Large intestine (tissue), 3 donors: Measurements from ENCODE around the gene MEN1. TPM values are rescaled to one million over a fixed set of nuclear protein-coding genes. Genes with fewer than 3 reads are reported as not detected.

Experiments used
- DNase-seq, 2 donors: peaks; one replicate each; pipeline versions ENCODE4 v3.0.0 to v3.0.0-alpha.2; 2013
- H3K27ac ChIP-seq: one replicate; pipeline ENCODE4 v1.5.1; 2013; ENCODE audit warnings: low read length
- H3K27me3 ChIP-seq: 2 replicates; pipeline ENCODE4 v1.6.1; 2013; ENCODE audit warnings: low read length; ENCODE audit not compliant: control insufficient read depth, insufficient read depth
- H3K36me3 ChIP-seq: 2 replicates; pipeline ENCODE4 v1.6.1; 2013; ENCODE audit warnings: low read length; ENCODE audit not compliant: control insufficient read depth, insufficient read depth
- H3K4me1 ChIP-seq: one replicate; pipeline ENCODE4 v1.6.1; 2013; ENCODE audit warnings: low read length; ENCODE audit not compliant: control insufficient read depth, insufficient read depth
- H3K4me3 ChIP-seq: one replicate; pipeline ENCODE4 v1.5.1; 2013; ENCODE audit warnings: low read length
- H3K9me3 ChIP-seq: one replicate; pipeline ENCODE4 v1.6.1; 2013; ENCODE audit warnings: mild to moderate bottlenecking, low read depth, low read length, moderate library complexity; ENCODE audit not compliant: control insufficient read depth
- WGBS: methylation state at CpG from one replicate; pipeline ENCODE4 v1.1.5; 2013; ENCODE audit warnings: low lambda C conversion rate; ENCODE audit not compliant: insufficient coverage; 5-methylcytosine and 5-hydroxymethylcytosine counted together
- polyA plus RNA-seq: library from polyadenylated mRNA; unstranded; fragments of 120-200 nt; gene quantifications from one replicate; pipeline ENCODE4 v1.2.1, GENCODE V29; 2013

Gene MEN1
- polyA plus RNA-seq, 1 donor, result 29.0 TPM

GRCh38 chr11:64790205-64791095 is 19.9 kb downstream of the MEN1 start:
- Histone ChIP-seq H3K4me1 (peaks cover 15% of the 10 kb centered on the region), H3K36me3 (peaks cover 19% of the 10 kb centered on the region), H3K27me3 (no peaks in the 10 kb centered on the region), H3K4me3 (no peak overlapping the region), H3K27ac (no peak overlapping the region), H3K9me3 (no peaks in the 10 kb centered on the region)
- WGBS, result 100% methylated on average over 2 of the region's 25 CpGs
- no peak for DNase-seq

DNA sequence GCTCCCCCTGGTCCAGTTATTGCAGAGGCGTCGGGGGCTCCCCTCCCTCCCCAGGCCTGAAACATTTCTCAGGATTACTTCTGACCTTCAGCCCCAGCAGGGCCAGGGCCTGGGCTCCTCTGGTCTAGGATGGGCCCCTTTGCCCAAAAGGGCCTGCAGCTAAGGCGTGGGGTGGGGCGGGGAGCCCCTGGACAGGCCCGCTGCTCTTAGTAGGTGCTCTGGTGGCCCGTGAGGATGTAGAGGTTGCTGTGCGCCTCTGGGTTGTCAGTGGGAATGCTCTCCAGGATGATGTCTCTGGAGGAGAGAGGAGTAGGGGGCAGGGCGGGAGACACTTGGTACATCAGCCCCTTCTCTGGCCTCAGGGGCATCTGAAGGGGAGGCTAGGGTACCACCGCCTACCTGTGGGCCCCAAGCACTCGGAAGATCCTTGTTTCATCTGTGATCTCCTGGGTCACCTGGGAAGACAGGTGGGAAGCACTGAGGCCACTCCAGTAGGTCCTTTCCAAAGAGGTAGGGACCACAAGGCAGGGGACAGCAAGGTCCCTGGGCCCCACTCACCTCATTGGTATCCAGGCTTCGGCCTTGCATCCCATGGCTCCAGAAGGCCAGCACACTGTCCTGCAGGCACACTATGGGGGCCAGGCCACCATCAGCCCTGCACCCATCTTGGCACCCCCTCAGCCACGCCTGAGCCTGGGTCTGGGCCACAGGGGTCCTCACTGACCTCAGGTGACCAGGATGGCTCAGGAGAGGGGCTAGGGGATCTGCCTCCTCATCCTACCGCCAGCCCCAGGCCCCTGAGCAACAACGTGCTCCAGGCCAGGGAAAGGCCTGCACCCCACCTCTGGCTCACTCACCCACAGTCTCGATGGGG is 20.8 kb downstream of the MEN1 start:
- Histone ChIP-seq H3K36me3 (peaks cover 19% of the 10 kb centered on the region), H3K4me1 (peaks cover 15% of the 10 kb centered on the region), H3K27ac (no peak overlapping the region), H3K4me3 (no peak overlapping the region), H3K27me3 (no peaks in the 10 kb centered on the region), H3K9me3 (no peaks in the 10 kb centered on the region)
- DNase-seq, result no peak
- WGBS, result no CpG with 5 or more reads among the region's 15 CpGs

DNA sequence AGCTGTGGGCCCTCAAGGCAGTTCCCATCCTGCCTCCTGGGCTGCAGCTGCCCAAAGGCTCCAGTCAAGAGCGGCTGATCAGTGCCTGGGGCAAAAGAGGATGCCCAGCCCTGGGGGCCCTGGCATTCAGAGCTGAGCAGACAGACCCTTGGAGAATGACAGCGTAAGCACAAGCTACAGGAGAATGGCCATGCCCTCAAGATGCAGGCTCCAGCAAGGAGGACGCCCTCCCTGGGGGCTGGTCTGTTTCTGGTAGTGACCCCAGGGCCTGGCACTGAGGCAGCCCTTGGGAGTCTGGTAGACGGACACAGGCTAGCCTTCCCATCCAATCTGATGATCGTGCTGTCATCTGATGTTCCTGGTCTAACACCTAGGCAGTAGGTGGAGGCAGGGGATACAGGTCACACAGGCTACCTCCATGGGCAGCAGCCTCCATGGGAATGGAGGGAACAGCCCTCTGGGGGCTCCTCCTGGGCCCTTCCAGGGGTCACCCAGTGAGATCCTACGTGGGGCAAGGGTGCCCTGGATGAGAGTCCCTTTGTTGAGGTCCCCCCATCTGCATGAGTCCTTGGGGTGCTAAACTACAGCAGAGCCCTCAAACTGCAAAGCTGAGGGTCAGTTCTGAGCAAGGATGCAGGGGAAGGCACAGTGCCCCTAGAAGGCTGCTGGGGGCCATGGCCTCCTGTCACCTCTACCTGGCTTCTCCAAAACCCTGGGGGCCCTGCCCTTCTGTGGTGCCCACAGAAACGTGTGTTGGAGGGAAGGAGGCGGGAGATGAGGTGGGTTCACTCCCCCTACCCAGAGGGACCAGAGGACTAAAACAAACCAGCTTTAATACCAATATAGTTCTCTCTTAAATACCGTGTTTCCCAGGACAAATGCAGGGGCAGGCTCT is 21.8 kb downstream of the MEN1 start:
- peaks cover 19% of the 10 kb centered on the region for H3K36me3 ChIP-seq
- no CpG with 5 or more reads among the region's 9 CpGs for WGBS
- no peak overlapping the region for H3K4me3 ChIP-seq
- peaks cover 15% of the 10 kb centered on the region for H3K4me1 ChIP-seq
- no peaks in the 10 kb centered on the region for H3K9me3 ChIP-seq
- peak overlapping the region; percentile 33 for H3K27ac ChIP-seq
- H3K27me3 ChIP-seq, result no peaks in the 10 kb centered on the region
- no peak for DNase-seq

DNA sequence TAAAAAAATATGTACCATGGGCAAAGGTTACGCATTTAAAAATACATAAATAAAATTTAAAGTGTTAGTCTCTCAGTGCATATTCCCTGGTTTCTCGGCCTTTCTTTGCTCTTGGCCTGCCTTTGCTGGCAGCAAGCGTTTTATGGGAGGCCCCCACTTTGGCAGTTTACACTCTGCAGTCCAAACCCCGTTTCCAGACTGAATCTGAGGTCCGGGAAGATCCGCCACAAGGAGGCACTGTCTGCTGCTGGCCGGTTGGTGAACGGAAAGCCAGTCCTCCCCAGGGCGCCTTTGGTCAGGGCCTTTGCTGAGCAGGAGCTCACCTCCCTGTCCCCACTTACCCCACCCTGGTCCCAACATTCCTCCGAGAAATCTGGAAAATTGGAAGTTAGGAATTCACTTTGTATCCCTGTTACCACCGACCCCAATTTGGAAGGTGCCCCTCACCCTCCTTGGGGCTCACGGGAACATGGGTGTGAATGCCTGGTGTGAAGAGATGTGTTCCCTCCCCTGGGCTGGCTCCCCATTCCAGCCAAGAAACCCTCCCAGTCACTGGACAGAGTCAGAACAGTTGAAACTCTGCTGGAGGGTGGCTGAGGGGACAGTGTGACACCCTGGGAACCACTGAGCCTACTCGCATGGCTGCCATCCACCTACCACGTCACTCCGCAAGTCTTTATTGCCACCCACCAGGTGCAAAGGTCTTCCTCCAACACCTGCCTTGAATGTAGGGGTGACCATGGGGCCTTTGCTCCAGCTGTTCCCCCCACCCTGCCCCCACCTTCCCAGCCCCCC is 22.6 kb downstream of the MEN1 start:
- DNase-seq, result peak; percentile 57 to 74
- Histone ChIP-seq H3K9me3 (no peaks in the 10 kb centered on the region), H3K27ac (peak overlapping the region; percentile 43), H3K4me3 (no peak overlapping the region), H3K36me3 (peaks cover 19% of the 10 kb centered on the region), H3K4me1 (peaks cover 15% of the 10 kb centered on the region), H3K27me3 (no peaks in the 10 kb centered on the region)
- WGBS, result no CpG with 5 or more reads among the region's 15 CpGs

GRCh38 chr11:64786308-64786707 is 24.0 kb downstream of the MEN1 start:
- no peak for DNase-seq
- no peak overlapping the region for H3K27ac ChIP-seq
- H3K4me1 ChIP-seq, result peaks cover 15% of the 10 kb centered on the region
- no CpG with 5 or more reads among the region's 10 CpGs for WGBS
- H3K9me3 ChIP-seq, result no peaks in the 10 kb centered on the region
- no peaks in the 10 kb centered on the region for H3K27me3 ChIP-seq
- no peak overlapping the region for H3K4me3 ChIP-seq
- H3K36me3 ChIP-seq, result peaks cover 16% of the 10 kb centered on the region

GRCh38 chr11:64784813-64785581 is 25.4 kb downstream of the MEN1 start:
- Histone ChIP-seq H3K4me3 (no peak overlapping the region), H3K27me3 (no peaks in the 10 kb centered on the region), H3K36me3 (peaks cover 15% of the 10 kb centered on the region), H3K4me1 (peaks cover 15% of the 10 kb centered on the region), H3K27ac (no peak overlapping the region), H3K9me3 (no peaks in the 10 kb centered on the region)
- 86% methylated on average over 7 of the region's 12 CpGs for WGBS
- DNase-seq, result no peak

GRCh38 chr11:64778473-64779298 is 31.7 kb downstream of the MEN1 start, which contains the start of gene SF1:
SF1 (minus strand) TSS chr11:64778542; CDS start chr11:64778392, 150 bp downstream.
- H3K27ac ChIP-seq, result peak within 1 kb of the TSS; percentile 99
- WGBS, result no CpG with 5 or more reads among the region's 80 CpGs
- H3K4me3 ChIP-seq, result peak within 1 kb of the TSS; percentile 72
- H3K27me3 ChIP-seq, result no peaks in the 10 kb centered on the region
- peak; percentile 100 for DNase-seq
- peaks cover 10% of the 10 kb centered on the region for H3K4me1 ChIP-seq
- H3K9me3 ChIP-seq, result no peaks in the 10 kb centered on the region
- peaks cover 33% of the 10 kb centered on the region for H3K36me3 ChIP-seq

DNA sequence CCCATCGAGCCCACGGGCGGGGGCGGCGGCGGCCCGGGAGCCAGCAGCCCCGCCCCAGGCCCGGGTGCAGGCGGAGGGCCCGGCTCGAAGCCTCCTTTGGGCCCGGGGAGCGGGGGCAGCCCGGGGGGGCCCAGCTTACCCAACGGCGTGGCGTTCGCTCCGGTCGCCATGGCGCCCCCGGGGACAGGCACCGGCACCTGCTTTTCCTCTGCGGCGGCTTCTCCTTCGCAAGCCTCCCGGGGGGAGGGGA is 32.2 kb downstream of the MEN1 start:
- Histone ChIP-seq H3K9me3 (no peaks in the 10 kb centered on the region), H3K27ac (peak overlapping the region; percentile 99), H3K4me1 (peaks cover 10% of the 10 kb centered on the region), H3K27me3 (no peaks in the 10 kb centered on the region), H3K36me3 (peaks cover 38% of the 10 kb centered on the region), H3K4me3 (peak overlapping the region; percentile 72)
- WGBS, result no CpG with 5 or more reads among the region's 28 CpGs
- DNase-seq, result no peak
